Upper lobe of left lung (tissue), 4 donors: ENCODE results near the gene ATP2B2.

Experiments
- CTCF ChIP-seq, 6 experiments: fragments of 450-650 bp in 4 of 6; fragments of 200-600 bp in 2 of 6; sonication (generic) in 2 of 6; IDR thresholded peaks; one replicate each; pipeline ENCODE4 v1.5.1; 2016 to 2019; ENCODE audit warnings: antibody characterized with exemption in 6 of 6
- EP300 ChIP-seq, 4 donors: sonication (generic); formaldehyde crosslinking; IDR thresholded peaks; one replicate each; pipeline ENCODE4 v1.5.1; 2017; ENCODE audit warnings: antibody characterized with exemption in 4 of 4, control low read depth in 2 of 4

GRCh38 chr3:10335190-10335738 is 170.1 kb downstream of the ATP2B2 start:
- TF ChIP-seq EP300 (IDR thresholded peaks at IDR 0.05) (no peak), CTCF (IDR thresholded peaks at IDR 0.05) (no peak)
